NCI-H774 (cell line): ENCODE measurements around the gene CPLANE2.

Experiments
- DNase-seq: peaks from one replicate; lab custom pipeline; 2025; lab: John Stamatoyannopoulos, UW

Gene CPLANE2

DNA sequence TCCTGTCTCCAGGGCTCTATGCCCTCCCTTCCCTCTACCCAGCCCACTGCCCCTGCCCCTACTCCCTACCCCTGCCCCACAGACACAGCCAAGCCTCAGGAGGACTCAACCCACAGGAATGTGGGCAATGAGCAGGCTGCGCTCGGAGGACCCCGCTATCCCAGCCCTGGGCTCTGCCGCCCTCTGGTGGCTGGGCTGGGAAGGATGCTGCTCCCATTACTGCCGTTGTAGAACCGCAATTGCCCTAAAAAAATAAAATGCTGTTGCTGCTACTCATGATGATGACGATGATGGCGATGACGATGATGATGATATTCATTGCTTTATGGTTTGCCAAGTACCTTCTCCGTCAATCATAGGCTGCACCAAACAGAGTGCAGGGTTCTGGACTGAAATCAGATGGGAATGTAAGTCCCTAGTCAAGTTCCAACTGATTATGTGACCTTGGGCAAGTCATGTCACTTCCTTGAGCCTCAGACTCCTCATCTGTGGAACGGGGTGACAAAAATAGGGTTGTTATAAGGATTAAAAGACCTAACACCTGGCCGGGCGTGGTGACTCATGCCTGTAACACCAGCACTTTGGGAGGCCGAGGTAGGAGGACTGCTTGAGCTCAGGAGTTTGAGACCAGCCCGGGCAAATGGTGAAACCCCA is 49.1 kb downstream of the CPLANE2 start:
- DNase-seq: no peak

DNA sequence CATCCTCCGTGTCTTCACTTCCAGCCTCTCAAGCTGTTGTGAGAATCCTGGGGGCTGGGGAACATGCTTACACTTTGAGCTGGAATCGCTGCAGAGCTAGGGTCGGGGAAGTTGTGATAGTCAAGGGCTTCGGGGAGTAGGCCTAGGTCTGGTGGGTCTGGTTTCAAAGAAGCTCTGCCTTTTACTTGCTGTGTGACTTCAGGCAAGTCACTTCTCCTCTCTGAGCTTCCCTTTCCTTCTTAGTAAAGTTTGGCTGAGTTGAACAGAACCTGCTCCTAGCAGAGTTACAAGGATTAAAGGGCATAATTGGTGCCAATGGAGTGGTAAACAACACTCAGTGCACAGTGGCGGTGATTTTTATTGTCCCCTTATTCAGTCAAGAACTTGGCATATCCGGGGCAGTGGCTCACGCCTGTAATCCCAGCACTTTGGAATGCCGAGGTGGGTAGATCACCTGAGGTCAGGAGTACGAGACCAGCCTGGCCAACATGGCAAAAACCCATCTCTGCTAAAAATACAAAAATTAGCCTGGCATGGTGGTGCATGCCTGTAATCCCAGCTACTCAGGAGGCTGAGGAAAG is 50.2 kb downstream of the CPLANE2 start:
- DNase-seq: no peak

DNA sequence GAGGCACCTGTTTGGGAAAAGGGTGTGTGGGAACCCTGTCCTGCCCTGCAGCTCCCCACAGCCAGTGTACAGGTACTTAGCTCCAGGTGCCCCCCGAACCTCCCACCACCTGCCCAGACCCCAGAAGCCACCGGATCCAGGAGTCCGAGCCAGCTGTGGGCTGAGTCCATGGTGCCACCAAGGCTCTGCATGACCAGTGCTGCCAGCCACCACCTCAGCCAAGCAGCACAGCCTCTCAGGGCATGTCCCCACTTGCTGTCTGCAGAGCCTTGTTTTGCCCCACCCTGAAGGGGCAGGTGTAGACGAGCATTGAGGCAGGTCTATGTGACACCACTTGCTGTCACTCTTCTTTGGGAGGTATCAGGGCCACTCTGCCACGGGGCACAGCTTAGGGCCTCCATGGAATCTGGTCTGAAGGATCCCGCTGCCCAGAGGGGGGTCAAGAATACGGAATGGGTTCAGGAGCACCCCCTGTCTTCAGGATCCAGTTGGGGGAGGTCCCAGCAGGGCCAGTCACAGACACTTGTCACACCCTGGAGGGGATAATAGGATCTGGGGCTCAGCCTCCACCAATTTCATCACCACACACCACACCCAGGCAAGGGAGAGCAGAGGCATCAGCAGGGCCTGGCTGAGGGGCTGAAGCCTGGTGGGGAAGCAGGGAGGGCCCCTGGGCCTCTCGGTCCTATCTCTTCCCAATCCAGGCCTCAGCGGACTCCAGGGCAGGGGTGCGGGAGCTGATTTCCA is 52.3 kb downstream of the CPLANE2 start:
- DNase-seq: no peak

DNA sequence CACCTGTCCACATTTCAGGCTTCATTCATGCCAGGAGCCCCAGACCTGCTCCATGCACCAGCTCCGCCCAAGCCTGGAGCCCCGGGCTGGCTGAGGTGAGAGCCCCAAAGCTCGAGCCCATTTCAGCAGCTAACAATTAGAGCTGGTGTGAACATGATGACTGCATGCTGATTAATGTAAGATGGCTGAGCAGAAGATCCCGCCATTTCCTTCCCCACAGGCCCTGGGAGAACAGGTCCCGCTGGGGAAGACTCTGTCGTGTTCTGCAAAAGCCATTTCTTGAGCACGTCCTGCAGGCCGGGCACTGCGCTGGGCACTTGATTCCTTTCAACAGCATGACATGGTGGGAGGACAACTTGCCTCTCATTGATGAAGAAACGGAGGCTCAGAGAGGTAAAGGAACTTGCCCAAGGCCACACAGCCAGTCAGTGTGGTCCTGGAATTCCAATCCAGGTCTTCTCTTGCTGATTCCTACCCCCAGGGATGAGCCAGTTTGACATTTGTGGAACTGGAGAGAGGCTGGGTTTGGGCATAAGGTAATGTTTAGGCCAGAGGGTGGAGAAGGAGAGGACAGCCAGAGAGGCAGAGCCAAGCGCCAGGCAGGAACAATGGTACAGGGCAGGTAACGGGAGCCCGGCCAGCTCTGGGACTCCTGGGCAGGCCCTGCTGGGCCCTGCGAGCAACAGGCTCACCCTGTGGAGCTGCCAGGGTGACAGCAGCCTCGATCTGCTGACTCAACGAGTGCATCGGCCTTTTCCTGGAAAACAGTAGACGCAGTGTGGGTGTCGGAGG is 53.0 kb downstream of the CPLANE2 start:
- DNase-seq: no peak

DNA sequence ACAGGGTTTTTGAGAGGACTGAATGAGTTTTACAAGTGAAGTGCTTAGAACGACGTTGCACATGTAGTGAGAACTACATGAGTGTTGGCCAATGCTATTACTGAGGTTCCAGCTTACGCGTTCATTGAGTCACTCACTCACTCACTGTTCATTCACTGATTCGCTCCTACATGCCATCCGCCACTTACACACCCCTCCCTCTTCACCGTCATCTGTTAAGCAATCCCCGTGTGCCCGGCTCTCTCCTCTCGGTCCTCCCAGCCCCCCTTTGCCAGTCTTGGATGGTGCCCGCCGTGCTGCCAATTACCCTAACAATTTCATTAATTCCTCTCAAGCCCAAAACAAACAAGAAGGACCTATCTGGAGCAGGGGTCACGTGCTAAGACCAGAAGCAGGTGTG is 53.8 kb downstream of the CPLANE2 start:
- DNase-seq: peak; percentile 29

DNA sequence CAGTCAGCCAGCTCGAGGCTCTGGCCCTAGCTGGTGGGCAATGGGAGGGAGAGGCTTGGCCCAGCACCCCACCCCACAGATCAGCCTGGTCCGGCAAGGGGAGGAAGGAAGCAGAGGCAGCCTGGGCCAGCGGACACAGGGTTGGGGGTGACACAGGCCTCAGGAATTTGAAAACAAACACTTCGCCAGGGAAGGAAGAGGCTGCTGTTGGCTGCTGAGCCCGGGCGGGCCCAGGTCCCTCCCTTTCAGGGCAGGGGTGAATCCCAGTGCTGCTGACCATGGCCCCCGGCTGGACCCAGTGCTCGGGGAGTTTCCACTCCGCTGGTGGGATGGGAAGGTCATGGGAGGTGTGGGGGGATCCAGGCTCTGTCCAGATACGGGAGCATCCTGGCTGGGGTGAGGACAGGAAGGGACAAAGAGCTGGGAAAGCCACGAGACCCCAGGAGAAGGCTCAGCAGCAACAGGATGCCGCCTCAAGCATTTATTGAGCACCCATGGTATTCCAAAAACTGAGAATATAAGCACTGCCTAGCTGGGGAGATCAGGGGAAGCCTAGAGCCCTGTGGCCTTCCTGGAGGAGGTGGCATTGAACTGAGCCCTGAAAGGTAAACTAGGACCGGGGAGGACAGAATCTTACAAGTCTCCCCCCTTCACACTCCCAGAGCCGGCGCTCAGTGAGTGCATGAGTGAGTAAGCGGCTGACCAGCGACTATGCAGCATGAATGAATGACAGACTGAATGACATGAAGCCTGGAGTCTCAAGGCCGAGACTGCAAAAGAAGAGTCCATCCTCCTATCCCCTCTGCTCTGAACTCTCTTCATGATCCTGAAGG is 54.9 kb downstream of the CPLANE2 start:
- DNase-seq: no peak
